Measurements from ENCODE around the gene PTDSS2. TPM values are rescaled to one million over a fixed set of nuclear protein-coding genes. Genes with fewer than 3 reads are reported as not detected.

Gene PTDSS2
- total RNA-seq, 1 experiment from 2014 or later: 29.7 TPM

GRCh38 chr11:490186-490929 is 40.3 kb downstream of the PTDSS2 start:
- no peak for DNase-seq (ENCODE audit: low read depth)

- DNase-seq (ENCODE audit: low read depth): no peak
Observed at GRCh38 chr11:490930-491260, 40.8 kb downstream of the PTDSS2 start.

GRCh38 chr11:491358-491757 is 41.3 kb downstream of the PTDSS2 start:
- no peak for DNase-seq (ENCODE audit: low read depth)

GRCh38 chr11:492427-493226 is 42.5 kb downstream of the PTDSS2 start:
- DNase-seq (ENCODE audit: low read depth): no peak

GRCh38 chr11:494761-495536 is 44.9 kb downstream of the PTDSS2 start:
- no peak for DNase-seq (ENCODE audit: low read depth)

GRCh38 chr11:495537-495931 is 45.5 kb downstream of the PTDSS2 start:
- no peak for DNase-seq (ENCODE audit: low read depth)

- DNase-seq (ENCODE audit: low read depth): no peak
Observed at GRCh38 chr11:496834-497564, 46.9 kb downstream of the PTDSS2 start.

- no peak for DNase-seq (ENCODE audit: low read depth)
Observed at GRCh38 chr11:497565-498296, 47.7 kb downstream of the PTDSS2 start.

- no peak for DNase-seq (ENCODE audit: low read depth)
Observed at GRCh38 chr11:498297-499181, 48.5 kb downstream of the PTDSS2 start.

- no peak for DNase-seq (ENCODE audit: low read depth)
Observed at GRCh38 chr11:499201-500076, 49.4 kb downstream of the PTDSS2 start.

- DNase-seq (ENCODE audit: low read depth): no peak
Observed at GRCh38 chr11:501001-501682, 51.1 kb downstream of the PTDSS2 start.

GRCh38 chr11:501683-502287 is 51.7 kb downstream of the PTDSS2 start:
- DNase-seq (ENCODE audit: low read depth): no peak

GRCh38 chr11:502288-503178 is 52.5 kb downstream of the PTDSS2 start:
- no peak for DNase-seq (ENCODE audit: low read depth)

GRCh38 chr11:503179-503981 is 53.3 kb downstream of the PTDSS2 start:
- DNase-seq (ENCODE audit: low read depth): no peak

GRCh38 chr11:504053-504993 is 54.2 kb downstream of the PTDSS2 start:
- DNase-seq (ENCODE audit: low read depth): no peak
